Right lobe of liver (tissue), 4 donors: ENCODE results near the gene CECR2.

Experiments
- POLR2A ChIP-seq: fragments of 450-650 bp; IDR thresholded peaks from one replicate; pipeline ENCODE4 v1.6.1; 2017; ENCODE audit warnings: antibody characterized with exemption, mild to moderate bottlenecking
- TF ChIP-seq, protein P1 (sequence below), 4 donors: fragments of 200-600 bp in 3 of 4; fragments of 450-650 bp in 1 of 4; IDR thresholded peaks; one replicate each; pipeline versions ENCODE4 v1.5.1 to v1.8.0; 2016 to 2022; ENCODE audit warnings: antibody characterized with exemption in 4 of 4, mild to moderate bottlenecking in 2 of 4
- donor health status: DM: no; HTN: no; CAD: no.
- donor health status: DM: no; HTN: no; CAD: no.
- donor health status: DM: no; HTN: yes; CAD: no.

DNA sequence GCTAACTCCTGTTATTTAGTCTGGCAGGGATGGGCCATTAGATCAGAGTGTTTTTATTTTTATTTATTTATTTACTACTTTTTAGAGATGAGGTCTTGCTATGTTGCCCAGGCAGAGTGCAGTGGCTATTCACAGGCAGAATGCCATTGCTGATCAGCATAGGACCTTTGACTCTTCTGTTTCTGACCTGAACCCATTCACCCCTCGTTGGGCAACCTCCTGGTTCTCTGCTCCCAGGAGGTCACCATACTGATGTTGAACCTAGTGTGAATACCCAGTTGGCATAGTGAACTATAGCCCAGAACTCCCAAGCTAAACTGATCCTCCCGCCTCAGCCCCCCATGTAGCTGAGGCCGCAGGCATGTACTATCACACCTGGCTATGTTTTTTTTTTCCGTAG is 16.5 kb upstream of the CECR2 start:
- TF ChIP-seq POLR2A: no peak
- TF ChIP-seq, protein P1, sequence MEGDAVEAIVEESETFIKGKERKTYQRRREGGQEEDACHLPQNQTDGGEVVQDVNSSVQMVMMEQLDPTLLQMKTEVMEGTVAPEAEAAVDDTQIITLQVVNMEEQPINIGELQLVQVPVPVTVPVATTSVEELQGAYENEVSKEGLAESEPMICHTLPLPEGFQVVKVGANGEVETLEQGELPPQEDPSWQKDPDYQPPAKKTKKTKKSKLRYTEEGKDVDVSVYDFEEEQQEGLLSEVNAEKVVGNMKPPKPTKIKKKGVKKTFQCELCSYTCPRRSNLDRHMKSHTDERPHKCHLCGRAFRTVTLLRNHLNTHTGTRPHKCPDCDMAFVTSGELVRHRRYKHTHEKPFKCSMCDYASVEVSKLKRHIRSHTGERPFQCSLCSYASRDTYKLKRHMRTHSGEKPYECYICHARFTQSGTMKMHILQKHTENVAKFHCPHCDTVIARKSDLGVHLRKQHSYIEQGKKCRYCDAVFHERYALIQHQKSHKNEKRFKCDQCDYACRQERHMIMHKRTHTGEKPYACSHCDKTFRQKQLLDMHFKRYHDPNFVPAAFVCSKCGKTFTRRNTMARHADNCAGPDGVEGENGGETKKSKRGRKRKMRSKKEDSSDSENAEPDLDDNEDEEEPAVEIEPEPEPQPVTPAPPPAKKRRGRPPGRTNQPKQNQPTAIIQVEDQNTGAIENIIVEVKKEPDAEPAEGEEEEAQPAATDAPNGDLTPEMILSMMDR (IDR thresholded peaks at IDR 0.05): no peak
